ENCODE measurements around the gene RPS18.

RPS18 gene

DNA sequence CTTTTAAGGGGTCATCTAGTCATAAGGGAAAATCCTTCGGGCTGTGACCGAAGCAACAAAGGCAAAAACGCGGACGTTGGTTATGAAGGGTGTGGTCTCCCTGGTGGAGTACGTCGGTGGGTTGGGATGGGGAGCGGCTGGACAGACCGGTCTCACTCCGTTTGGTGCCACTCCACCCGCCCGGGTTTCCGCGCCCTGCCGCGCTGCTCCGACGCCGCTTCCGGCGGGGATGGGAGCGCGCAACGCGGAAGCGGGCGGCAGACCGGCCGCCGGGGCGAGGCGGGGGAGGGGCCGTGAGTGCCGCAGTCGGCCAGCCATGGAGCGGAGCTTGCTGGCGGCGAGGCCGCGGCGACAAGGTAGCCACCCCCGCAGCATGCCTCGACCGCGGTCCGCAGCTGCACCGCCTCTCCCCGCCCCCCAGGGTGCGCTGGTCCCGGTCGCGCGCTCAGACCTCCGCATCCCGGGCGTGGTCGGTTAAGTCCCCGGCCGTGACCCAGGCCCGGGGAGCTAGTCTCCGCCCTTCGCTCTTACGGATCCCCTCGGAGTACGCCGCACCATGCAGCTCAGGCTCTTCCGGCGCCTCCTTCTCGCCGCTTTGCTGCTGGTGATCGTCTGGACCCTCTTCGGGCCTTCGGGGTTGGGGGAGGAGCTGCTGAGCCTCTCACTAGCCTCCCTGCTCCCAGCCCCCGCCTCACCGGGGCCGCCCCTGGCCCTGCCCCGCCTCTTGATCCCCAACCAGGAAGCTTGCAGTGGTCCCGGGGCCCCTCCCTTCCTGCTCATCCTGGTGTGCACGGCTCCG is 5.2 kb downstream of the RPS18 start, which contains the start of gene B3GALT4:
Gene B3GALT4, plus strand, starts transcription at position 260 of the 799 bp plus-strand sequence. Its CDS starts 297 bp downstream, at position 557.
- no peaks in the 10 kb centered on the region for H3K9me3 ChIP-seq (replicated peaks in 1 of 2; ENCODE audit: control insufficient read depth in 2 of 2, insufficient read depth in 1 of 2, low read depth in 1 of 2, low read length in 2 of 2)
- H3K18ac ChIP-seq (ENCODE audit: low read length): peak within 1 kb of the TSS; percentile 90
- H3K23ac ChIP-seq (ENCODE audit: low read depth, low read length, poor library complexity): peak within 1 kb of the TSS; percentile 99
- H3K9ac ChIP-seq (ENCODE audit: low read depth, low read length, poor library complexity): peak within 1 kb of the TSS; percentile 89
- peak; percentile 81 for DNase-seq (ENCODE audit: low spot score)
- no peak within 1 kb of the TSS for H4K8ac ChIP-seq (ENCODE audit: low read depth, low read length)
- H2BK5ac ChIP-seq (ENCODE audit: low read length): peak within 1 kb of the TSS; percentile 76
- peaks cover 46 to 81% of the 10 kb centered on the region in 2 donors for H3K36me3 ChIP-seq (replicated peaks in 1 of 2; ENCODE audit: control insufficient read depth in 2 of 2, insufficient read depth in 2 of 2, low read length in 2 of 2)
- peak within 1 kb of the TSS; percentile 69 for H2BK15ac ChIP-seq (ENCODE audit: low read length)
- WGBS, 2 donors (ENCODE audit: extremely low coverage in 2 of 2, insufficient read length in 2 of 2, insufficient replicate concordance in 1 of 2): no CpG with 5 or more reads among the region's 80 CpGs
- H3K27me3 ChIP-seq (ENCODE audit: control insufficient read depth in 3 of 3, insufficient read depth in 3 of 3, low read depth in 1 of 3, low read length in 3 of 3): no peaks in the 10 kb centered on the region
- peak within 1 kb of the TSS; percentile 73 for H2BK120ac ChIP-seq (ENCODE audit: low read depth, low read length)
- peak within 1 kb of the TSS; percentile 42 to 79 for H3K4me3 ChIP-seq (ENCODE audit: low read length in 2 of 2)
- H2AK5ac ChIP-seq (ENCODE audit: low read depth, low read length): peak within 1 kb of the TSS; percentile 59
- H3K4me2 ChIP-seq (ENCODE audit: insufficient read depth, low read length, poor library complexity, severe bottlenecking): peak within 1 kb of the TSS; percentile 88
- H3K27ac ChIP-seq (replicated peaks; ENCODE audit: low read length): peak within 1 kb of the TSS; percentile 89
- H3K79me1 ChIP-seq (ENCODE audit: low read depth, low read length): peaks cover 10% of the 10 kb centered on the region
- no peak within 1 kb of the TSS for H3K14ac ChIP-seq (ENCODE audit: low read length)
- H4K91ac ChIP-seq (ENCODE audit: low read depth, low read length, poor library complexity): no peak within 1 kb of the TSS
- H2AFZ ChIP-seq (ENCODE audit: low read length): peak within 1 kb of the TSS; percentile 86
- H3K4ac ChIP-seq (ENCODE audit: low read length): no peak within 1 kb of the TSS
- H3K4me1 ChIP-seq (ENCODE audit: control insufficient read depth in 2 of 2, insufficient read depth in 1 of 2, low read depth in 1 of 2, low read length in 2 of 2): peaks cover 20 to 27% of the 10 kb centered on the region in 2 donors
- peak within 1 kb of the TSS; percentile 47 for H2BK12ac ChIP-seq (ENCODE audit: low read length)

DNA sequence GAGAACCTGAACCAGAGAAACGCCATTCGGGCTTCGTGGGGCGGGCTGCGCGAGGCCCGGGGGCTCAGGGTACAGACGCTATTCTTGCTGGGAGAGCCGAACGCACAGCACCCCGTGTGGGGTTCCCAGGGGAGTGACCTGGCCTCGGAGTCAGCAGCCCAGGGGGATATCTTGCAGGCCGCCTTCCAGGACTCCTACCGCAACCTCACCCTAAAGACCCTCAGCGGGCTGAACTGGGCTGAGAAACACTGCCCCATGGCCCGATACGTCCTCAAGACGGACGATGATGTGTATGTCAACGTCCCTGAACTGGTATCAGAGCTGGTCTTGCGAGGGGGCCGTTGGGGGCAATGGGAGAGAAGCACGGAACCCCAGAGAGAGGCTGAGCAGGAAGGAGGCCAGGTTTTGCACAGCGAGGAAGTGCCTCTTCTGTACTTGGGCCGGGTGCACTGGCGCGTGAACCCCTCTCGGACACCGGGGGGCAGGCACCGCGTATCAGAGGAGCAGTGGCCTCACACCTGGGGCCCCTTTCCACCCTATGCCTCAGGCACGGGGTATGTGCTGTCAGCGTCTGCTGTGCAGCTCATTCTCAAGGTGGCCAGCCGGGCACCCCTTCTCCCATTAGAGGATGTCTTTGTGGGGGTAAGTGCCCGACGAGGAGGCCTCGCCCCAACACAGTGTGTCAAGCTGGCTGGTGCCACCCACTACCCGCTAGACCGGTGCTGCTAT is 6.0 kb downstream of the RPS18 start:
- Histone ChIP-seq H3K9ac (ENCODE audit: low read depth, low read length, poor library complexity) (no peak overlapping the region), H4K91ac (ENCODE audit: low read depth, low read length, poor library complexity) (no peak overlapping the region), H3K9me3 (replicated peaks in 1 of 2; ENCODE audit: control insufficient read depth in 2 of 2, insufficient read depth in 1 of 2, low read depth in 1 of 2, low read length in 2 of 2) (no peaks in the 10 kb centered on the region), H3K36me3 (replicated peaks in 1 of 2; ENCODE audit: control insufficient read depth in 2 of 2, insufficient read depth in 2 of 2, low read length in 2 of 2) (peaks cover 47 to 80% of the 10 kb centered on the region in 2 donors), H3K14ac (ENCODE audit: low read length) (no peak overlapping the region), H3K79me1 (ENCODE audit: low read depth, low read length) (peaks cover 7% of the 10 kb centered on the region), H2BK120ac (ENCODE audit: low read depth, low read length) (no peak overlapping the region), H3K4me3 (ENCODE audit: low read length in 2 of 2) (peak overlapping the region; percentile 42 to 79), H2AFZ (ENCODE audit: low read length) (peak overlapping the region; percentile 86), H2BK15ac (ENCODE audit: low read length) (peak overlapping the region; percentile 69), H3K27me3 (ENCODE audit: control insufficient read depth in 3 of 3, insufficient read depth in 3 of 3, low read depth in 1 of 3, low read length in 3 of 3) (no peaks in the 10 kb centered on the region), H2BK12ac (ENCODE audit: low read length) (peak overlapping the region; percentile 47), H3K23ac (ENCODE audit: low read depth, low read length, poor library complexity) (peak overlapping the region; percentile 99), H3K18ac (ENCODE audit: low read length) (peak overlapping the region; percentile 81), H2AK5ac (ENCODE audit: low read depth, low read length) (peak overlapping the region; percentile 59), H4K8ac (ENCODE audit: low read depth, low read length) (no peak overlapping the region), H2BK5ac (ENCODE audit: low read length) (peak overlapping the region; percentile 76), H3K4me2 (ENCODE audit: insufficient read depth, low read length, poor library complexity, severe bottlenecking) (peak overlapping the region; percentile 88), H3K27ac (replicated peaks; ENCODE audit: low read length) (peak overlapping the region; percentile 89), H3K4ac (ENCODE audit: low read length) (no peak overlapping the region), H3K4me1 (ENCODE audit: control insufficient read depth in 2 of 2, insufficient read depth in 1 of 2, low read depth in 1 of 2, low read length in 2 of 2) (peaks cover 16 to 26% of the 10 kb centered on the region in 2 donors)
- no peak for DNase-seq (ENCODE audit: low spot score)
- WGBS, 2 donors (ENCODE audit: extremely low coverage in 2 of 2, insufficient read length in 2 of 2, insufficient replicate concordance in 1 of 2): no CpG with 5 or more reads among the region's 39 CpGs

DNA sequence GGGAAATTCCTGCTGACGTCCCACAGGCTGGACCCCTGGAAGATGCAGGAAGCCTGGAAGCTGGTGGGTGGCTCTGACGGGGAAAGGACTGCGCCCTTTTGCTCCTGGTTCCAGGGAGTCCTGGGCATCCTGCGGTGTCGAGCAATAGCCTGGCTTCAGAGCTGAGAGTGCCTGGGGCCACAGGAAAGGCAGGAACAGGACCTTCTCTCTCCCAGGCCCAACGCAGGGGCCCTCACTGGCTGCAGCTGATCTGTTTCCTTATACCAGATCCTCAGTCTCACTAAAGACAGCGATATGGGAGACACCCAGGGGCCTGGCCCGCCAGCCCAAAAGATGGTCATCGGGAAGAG is 6.5 kb downstream of the RPS18 start:
- H2AK5ac ChIP-seq (ENCODE audit: low read depth, low read length): peak overlapping the region; percentile 59
- H3K27me3 ChIP-seq (ENCODE audit: control insufficient read depth in 3 of 3, insufficient read depth in 3 of 3, low read depth in 1 of 3, low read length in 3 of 3): no peaks in the 10 kb centered on the region
- H3K23ac ChIP-seq (ENCODE audit: low read depth, low read length, poor library complexity): peak overlapping the region; percentile 99
- no peak overlapping the region for H3K9ac ChIP-seq (ENCODE audit: low read depth, low read length, poor library complexity)
- no peak overlapping the region for H3K4me3 ChIP-seq (ENCODE audit: low read length in 2 of 2)
- peaks cover 12 to 21% of the 10 kb centered on the region in 2 donors for H3K4me1 ChIP-seq (ENCODE audit: control insufficient read depth in 2 of 2, insufficient read depth in 1 of 2, low read depth in 1 of 2, low read length in 2 of 2)
- no peak overlapping the region for H3K18ac ChIP-seq (ENCODE audit: low read length)
- no peak overlapping the region for H4K91ac ChIP-seq (ENCODE audit: low read depth, low read length, poor library complexity)
- no peak for DNase-seq (ENCODE audit: low spot score)
- no peak overlapping the region for H2BK15ac ChIP-seq (ENCODE audit: low read length)
- H4K8ac ChIP-seq (ENCODE audit: low read depth, low read length): no peak overlapping the region
- no peaks in the 10 kb centered on the region for H3K9me3 ChIP-seq (replicated peaks in 1 of 2; ENCODE audit: control insufficient read depth in 2 of 2, insufficient read depth in 1 of 2, low read depth in 1 of 2, low read length in 2 of 2)
- no peak overlapping the region for H3K27ac ChIP-seq (replicated peaks; ENCODE audit: low read length)
- no peak overlapping the region for H2BK120ac ChIP-seq (ENCODE audit: low read depth, low read length)
- no peak overlapping the region for H2AFZ ChIP-seq (ENCODE audit: low read length)
- WGBS, 2 donors (ENCODE audit: extremely low coverage in 2 of 2, insufficient read length in 2 of 2, insufficient replicate concordance in 1 of 2): no CpG with 5 or more reads among the region's 9 CpGs
- no peak overlapping the region for H3K4me2 ChIP-seq (ENCODE audit: insufficient read depth, low read length, poor library complexity, severe bottlenecking)
- H2BK12ac ChIP-seq (ENCODE audit: low read length): no peak overlapping the region
- peak overlapping the region; percentile 76 for H2BK5ac ChIP-seq (ENCODE audit: low read length)
- peaks cover 7% of the 10 kb centered on the region for H3K79me1 ChIP-seq (ENCODE audit: low read depth, low read length)
- H3K14ac ChIP-seq (ENCODE audit: low read length): no peak overlapping the region
- H3K4ac ChIP-seq (ENCODE audit: low read length): no peak overlapping the region
- peaks cover 46 to 77% of the 10 kb centered on the region in 2 donors for H3K36me3 ChIP-seq (replicated peaks in 1 of 2; ENCODE audit: control insufficient read depth in 2 of 2, insufficient read depth in 2 of 2, low read length in 2 of 2)

DNA sequence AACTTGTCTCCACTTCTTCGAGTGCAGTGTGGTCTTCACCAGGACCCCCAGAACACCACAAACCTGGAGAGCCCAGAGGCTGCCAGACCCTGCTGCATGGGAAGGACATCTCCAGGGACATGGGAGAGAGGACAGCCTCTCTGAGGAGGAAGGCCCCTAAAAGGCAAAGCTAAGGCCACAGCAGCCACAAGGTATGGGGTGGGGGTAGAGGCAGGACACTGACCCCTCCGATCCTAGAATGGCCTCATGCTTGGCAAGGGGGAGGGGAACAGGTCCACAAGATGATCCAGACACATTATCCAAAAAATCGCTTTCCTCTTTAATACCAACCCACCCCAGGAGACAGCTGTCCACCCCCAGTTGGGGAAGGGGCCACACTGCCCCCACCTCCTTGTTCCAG is 6.9 kb downstream of the RPS18 start:
- no peak overlapping the region for H4K91ac ChIP-seq (ENCODE audit: low read depth, low read length, poor library complexity)
- peaks cover 12 to 18% of the 10 kb centered on the region in 2 donors for H3K4me1 ChIP-seq (ENCODE audit: control insufficient read depth in 2 of 2, insufficient read depth in 1 of 2, low read depth in 1 of 2, low read length in 2 of 2)
- no peak overlapping the region for H2BK5ac ChIP-seq (ENCODE audit: low read length)
- peaks cover 45 to 77% of the 10 kb centered on the region in 2 donors for H3K36me3 ChIP-seq (replicated peaks in 1 of 2; ENCODE audit: control insufficient read depth in 2 of 2, insufficient read depth in 2 of 2, low read length in 2 of 2)
- peaks cover 7% of the 10 kb centered on the region for H3K79me1 ChIP-seq (ENCODE audit: low read depth, low read length)
- no peak for DNase-seq (ENCODE audit: low spot score)
- H2BK120ac ChIP-seq (ENCODE audit: low read depth, low read length): no peak overlapping the region
- H4K8ac ChIP-seq (ENCODE audit: low read depth, low read length): no peak overlapping the region
- no peaks in the 10 kb centered on the region for H3K27me3 ChIP-seq (ENCODE audit: control insufficient read depth in 3 of 3, insufficient read depth in 3 of 3, low read depth in 1 of 3, low read length in 3 of 3)
- H3K9ac ChIP-seq (ENCODE audit: low read depth, low read length, poor library complexity): no peak overlapping the region
- WGBS, 2 donors (ENCODE audit: extremely low coverage in 2 of 2, insufficient read length in 2 of 2, insufficient replicate concordance in 1 of 2): no CpG with 5 or more reads among the region's 3 CpGs
- no peak overlapping the region for H2AFZ ChIP-seq (ENCODE audit: low read length)
- H3K18ac ChIP-seq (ENCODE audit: low read length): no peak overlapping the region
- no peaks in the 10 kb centered on the region for H3K9me3 ChIP-seq (replicated peaks in 1 of 2; ENCODE audit: control insufficient read depth in 2 of 2, insufficient read depth in 1 of 2, low read depth in 1 of 2, low read length in 2 of 2)
- no peak overlapping the region for H3K4me2 ChIP-seq (ENCODE audit: insufficient read depth, low read length, poor library complexity, severe bottlenecking)
- H3K4me3 ChIP-seq (ENCODE audit: low read length in 2 of 2): no peak overlapping the region
- no peak overlapping the region for H2BK15ac ChIP-seq (ENCODE audit: low read length)
- no peak overlapping the region for H3K27ac ChIP-seq (replicated peaks; ENCODE audit: low read length)
- no peak overlapping the region for H2AK5ac ChIP-seq (ENCODE audit: low read depth, low read length)
- H3K14ac ChIP-seq (ENCODE audit: low read length): peak overlapping the region; percentile 50
- no peak overlapping the region for H2BK12ac ChIP-seq (ENCODE audit: low read length)
- no peak overlapping the region for H3K23ac ChIP-seq (ENCODE audit: low read depth, low read length, poor library complexity)
- H3K4ac ChIP-seq (ENCODE audit: low read length): no peak overlapping the region
